DND-41 (cell line): Measurements from ENCODE around the gene KLK3.

Experiments used
- EZH2 ChIP-seq: IDR thresholded peaks from 3 replicates; pipeline ENCODE4 v1.6.1; 2012; ENCODE audit warnings: borderline replicate concordance, low read depth, mild to moderate bottlenecking, moderate library complexity, low read length, inconsistent platforms; ENCODE audit not compliant: severe bottlenecking
- TF ChIP-seq, protein P1 (sequence below): IDR thresholded peaks from 2 replicates; pipeline ENCODE4 v1.5.1; 2012; ENCODE audit warnings: borderline replicate concordance, low read length, moderate library complexity, mild to moderate bottlenecking; ENCODE audit not compliant: poor library complexity, severe bottlenecking; ENCODE audit errors: extremely low read depth

DNA sequence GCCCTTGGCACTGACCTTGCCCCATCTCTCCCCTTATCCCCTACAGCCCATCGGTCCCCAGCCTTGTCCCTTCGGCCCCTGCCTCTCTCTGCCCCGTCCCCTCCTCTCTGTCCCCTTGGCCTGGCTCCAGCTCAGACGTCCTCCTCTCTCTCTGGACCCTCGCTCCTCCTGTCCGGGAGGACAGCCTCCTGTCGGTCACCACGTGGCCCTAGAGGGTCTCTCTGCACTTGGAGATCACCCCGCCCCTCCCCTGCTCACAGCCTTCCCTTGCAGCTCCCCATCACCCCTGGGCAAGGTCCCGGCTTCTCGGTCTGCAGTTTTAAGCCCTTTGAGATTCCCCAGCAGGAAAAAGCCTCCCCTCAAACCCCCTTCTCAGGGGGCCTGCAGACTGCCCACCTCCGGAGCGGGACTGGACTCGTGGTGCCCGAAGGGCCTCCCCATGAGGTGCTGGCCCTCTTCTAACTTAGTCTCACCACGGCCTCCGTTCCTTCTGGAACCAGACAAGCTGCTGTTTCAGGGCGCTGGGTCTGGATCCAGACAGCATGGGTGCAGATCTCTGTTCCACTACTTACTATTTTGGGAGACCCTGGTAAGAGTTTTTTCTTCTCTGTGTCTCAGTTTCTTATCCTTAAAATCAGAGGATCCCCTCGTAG, 18.0 kb upstream of the KLK3 start:
- TF ChIP-seq, protein P1, sequence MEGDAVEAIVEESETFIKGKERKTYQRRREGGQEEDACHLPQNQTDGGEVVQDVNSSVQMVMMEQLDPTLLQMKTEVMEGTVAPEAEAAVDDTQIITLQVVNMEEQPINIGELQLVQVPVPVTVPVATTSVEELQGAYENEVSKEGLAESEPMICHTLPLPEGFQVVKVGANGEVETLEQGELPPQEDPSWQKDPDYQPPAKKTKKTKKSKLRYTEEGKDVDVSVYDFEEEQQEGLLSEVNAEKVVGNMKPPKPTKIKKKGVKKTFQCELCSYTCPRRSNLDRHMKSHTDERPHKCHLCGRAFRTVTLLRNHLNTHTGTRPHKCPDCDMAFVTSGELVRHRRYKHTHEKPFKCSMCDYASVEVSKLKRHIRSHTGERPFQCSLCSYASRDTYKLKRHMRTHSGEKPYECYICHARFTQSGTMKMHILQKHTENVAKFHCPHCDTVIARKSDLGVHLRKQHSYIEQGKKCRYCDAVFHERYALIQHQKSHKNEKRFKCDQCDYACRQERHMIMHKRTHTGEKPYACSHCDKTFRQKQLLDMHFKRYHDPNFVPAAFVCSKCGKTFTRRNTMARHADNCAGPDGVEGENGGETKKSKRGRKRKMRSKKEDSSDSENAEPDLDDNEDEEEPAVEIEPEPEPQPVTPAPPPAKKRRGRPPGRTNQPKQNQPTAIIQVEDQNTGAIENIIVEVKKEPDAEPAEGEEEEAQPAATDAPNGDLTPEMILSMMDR, result no peak
- TF ChIP-seq EZH2, result no peak
